NCI-H524 treated with DMSO at 0.1 percent for 48 hours (cell line): Measurements from ENCODE around the gene MEAF6.

Source experiments
- DNase-seq: peaks from one replicate; lab custom pipeline; 2025; lab: John Stamatoyannopoulos, UW

Gene MEAF6

DNA sequence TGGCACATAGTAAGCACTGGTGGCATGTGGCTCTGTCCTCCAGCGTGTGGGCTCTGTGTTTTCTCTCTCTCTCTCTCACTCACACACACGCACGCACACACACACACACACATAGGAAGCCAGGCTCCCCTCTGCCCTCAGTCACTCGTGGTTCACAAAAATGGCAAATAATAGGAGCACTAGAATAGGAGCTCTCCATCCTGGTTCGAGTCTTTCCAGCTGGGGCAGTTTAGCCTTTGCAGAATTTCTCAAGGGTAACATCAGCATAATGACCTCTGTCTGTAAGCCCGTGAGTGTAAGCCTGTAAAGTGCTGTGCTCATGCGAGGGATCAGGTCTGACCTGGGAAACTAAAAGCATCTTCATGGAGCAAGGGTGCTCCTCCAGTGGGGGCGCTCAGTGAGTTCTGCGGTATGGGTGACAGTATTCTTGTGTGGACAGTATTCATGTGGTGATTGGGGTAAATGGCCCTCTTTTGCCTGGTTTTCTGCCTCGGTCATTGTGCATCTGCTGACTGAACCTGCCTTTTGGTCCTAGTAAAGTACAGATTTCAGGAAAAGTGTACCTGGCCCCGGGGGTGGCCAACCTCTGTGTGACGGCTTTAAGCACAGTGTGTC is 41.0 kb downstream of the MEAF6 start:
- no peak for DNase-seq

DNA sequence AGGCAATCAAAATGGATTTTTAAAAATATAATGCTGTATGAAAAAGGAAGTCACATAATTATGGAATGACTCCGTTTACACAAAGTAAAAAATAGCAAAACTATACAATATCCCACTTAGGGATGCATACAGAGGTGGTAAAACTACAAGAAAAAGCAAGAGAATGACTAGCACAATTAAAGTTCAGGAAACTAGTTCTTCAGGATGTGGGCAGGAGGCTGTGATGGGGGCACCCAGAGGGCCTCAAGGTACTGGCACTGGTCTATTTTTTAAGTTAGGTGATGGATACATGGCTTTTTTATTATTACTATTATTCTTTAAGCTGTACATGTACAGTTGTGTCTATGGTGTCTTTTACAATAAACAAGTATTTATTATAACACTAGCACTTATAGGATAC is 41.6 kb downstream of the MEAF6 start:
- no peak for DNase-seq

GRCh38 chr1:37472281-37472680 is 42.3 kb downstream of the MEAF6 start:
- no peak for DNase-seq

GRCh38 chr1:37471345-37472231 is 43.0 kb downstream of the MEAF6 start:
- DNase-seq: no peak

DNA sequence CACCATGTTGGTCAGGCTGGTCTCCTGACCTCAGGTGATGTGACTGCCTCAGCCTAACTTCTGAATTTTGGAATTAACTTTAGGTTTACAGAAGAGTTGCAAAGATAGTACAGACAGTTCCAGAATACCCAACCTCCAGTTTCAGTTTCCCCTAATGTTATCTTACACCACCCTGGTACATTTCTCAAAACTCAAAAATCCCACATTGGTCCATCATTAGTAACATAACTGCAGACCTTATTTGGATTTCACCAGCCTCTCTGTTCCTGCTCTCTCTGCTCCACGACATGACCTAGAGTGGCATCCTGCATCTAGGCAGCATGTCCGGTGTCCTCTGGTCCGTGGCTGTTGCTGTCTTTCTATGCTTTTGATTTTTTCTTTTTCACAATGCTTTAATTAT is 45.2 kb downstream of the MEAF6 start:
- DNase-seq: no peak

DNA sequence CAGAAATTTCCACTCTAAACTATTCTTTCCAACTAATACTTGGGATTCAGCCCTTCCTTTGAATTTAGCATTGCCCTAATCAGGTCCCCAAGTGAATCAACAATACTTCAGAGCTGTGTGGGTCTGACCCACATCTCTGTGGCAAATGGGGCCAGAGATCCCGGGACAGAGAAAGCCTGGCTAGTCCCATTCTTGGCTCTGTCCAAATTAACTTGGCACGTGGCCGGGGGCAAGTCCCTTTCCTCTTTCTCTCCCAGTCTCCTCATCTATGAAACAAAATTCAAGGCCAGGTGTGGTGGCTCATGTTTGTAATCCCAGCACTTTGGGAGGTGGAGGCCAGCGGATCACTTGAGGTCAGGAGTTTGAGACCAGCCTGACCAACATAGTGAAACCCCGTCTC is 46.5 kb downstream of the MEAF6 start:
- DNase-seq: no peak

DNA sequence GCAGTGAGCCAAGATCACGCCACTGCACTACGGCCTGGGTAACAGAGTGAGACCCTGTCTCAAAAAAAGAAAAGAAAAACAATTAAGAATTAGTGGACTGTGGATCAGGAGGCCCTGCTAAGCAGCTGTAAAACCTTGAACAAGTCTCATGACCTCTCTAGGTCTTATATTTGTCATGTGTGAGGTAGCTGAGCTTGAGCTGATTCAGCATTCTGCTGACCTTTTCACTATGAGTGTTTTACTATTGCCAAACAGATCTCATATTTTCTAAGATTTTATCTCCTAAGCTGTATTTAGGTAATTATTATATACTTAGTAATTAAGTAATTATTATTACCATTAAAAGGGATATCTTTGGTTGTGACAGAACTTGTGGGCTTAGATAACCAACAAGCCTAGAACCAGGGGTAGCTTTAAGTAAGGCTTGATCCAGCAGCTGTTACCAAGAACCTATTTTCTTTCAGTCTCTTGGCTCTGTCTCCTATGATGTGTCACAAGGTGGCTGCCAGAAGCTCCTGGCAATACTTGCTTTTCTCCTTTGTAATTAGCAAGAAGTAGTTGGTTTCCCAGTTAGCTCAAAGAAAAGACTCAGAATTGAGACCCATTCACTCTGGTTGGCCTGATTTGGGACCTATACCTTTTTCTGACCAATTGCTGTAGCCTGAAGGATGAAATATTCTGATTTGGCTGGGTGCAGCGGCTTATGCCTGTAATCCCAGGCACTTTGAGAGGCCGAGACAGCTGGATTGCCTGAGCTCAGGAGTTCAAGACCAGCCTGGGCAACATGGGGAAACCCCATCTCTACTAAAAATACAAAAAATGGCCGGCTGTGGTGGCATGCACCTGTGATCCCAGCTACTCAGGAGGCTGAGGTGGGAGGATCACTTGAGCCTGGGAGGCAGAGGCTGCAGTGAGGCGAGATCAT is 48.7 kb downstream of the MEAF6 start:
- DNase-seq: no peak

DNA sequence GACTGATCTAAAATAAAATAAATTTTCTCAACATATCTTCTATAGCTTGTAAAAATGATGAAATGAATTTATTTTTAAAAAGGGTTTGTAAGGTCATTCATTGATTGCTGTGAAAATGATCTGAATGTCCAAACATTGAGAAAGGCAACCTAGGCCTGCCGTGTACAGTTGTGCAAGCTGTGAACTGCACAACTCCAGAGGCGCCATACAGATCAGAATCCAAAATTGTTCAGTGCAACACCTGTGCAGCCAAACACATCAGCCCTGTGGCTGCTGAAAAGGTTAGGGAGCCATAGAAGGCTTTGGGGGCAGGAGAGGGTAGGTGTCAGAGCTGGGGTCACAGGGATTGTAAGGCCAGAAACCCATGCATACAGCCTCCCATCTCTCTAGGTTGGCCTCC is 50.1 kb downstream of the MEAF6 start:
- no peak for DNase-seq

DNA sequence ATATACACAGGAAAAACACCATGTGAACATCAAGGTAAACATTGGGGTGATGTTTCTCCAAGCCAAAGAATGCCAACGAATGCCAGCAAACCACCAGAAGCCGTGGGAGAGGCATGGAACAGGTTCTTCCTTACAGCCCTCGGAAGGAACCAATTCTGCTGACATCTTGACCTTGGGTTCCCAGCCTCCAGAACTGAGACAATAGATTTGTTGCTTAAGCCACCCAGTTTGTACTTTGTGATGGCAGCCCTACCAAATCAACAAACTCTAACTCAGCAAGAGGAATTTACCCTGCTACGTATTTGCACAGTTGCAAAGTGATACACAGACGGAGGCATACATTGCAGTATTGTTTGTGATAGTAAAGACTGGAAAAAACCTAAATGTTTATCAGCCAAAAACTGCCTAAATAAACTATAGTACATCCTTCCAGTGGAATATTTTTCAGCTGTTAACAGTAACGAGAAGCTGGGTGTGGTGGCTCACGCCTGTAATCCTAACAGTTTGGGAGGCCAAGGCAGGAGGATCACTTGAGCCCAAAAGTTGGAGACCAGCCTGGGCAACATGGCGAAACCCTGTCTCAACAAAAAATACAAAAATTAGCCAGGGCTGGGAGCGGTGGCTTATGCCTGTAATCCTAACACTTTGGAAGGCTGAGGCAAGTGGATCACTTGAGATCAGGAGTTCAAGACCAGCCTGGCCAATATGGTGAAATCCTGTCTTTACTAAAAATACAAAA is 52.7 kb downstream of the MEAF6 start:
- DNase-seq: no peak

- no peak for DNase-seq
Observed at GRCh38 chr1:37458551-37458950, 56.0 kb downstream of the MEAF6 start.

- DNase-seq: no peak
Observed at GRCh38 chr1:37456614-37457013, 58.0 kb downstream of the MEAF6 start.

DNA sequence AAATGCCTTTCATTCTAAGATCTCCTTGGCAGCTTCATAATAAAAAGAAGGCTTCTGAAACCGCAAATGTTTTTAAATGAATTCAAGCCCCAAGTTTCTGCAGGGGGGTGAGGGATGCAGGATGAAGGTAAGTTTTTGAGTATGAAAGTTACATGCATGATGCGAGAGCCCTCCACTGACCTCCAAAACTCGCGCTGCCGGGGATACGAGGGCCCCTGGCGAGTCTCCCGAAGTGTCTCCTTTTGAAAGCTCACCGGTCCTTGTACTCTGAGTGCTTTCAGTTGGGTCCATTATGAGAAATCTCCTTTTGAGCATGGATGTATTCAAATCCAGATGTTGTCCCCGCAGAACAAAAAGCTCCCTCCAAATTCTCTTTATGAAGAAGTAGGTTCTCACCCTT is 59.0 kb downstream of the MEAF6 start:
- DNase-seq: no peak

DNA sequence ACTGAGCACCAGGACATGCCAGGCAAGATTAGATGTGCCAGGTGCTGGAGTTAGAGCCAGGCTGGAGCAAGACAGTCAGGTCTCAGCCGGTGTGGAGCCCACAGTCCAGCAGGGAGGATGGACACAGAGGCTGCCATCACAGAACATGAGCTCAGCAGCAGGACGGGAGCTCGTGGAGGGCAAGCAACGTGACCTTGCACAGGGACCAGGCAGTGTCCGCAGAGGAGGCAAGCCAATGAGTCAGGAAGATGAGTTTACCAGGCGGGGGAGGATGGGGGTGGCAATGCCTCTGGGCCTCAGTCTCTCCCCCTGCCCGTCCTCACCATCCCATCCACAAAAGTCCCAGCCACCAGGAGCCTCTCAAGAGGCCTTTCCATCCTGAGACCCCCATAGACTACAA is 60.9 kb downstream of the MEAF6 start:
- DNase-seq: no peak

DNA sequence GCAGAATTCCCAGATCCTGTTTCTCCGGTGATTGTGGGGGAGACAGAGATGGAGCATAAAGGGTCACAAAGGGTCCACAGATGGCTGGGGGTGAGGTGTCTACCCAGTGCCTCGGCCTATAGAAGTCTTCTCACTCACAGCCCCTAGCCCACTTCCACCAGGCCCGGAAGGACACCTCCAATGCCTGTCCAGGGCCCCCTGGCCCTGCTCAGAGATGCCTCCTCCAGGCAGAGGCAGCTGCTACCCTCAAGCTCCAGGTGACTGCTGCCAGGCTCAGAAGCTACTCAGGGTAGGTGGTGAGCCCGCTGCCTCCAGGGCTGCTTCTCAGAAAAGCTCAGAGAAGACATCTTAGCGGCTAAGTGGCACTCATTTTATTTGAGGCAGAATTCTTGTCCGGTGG is 62.1 kb downstream of the MEAF6 start:
- DNase-seq: no peak

DNA sequence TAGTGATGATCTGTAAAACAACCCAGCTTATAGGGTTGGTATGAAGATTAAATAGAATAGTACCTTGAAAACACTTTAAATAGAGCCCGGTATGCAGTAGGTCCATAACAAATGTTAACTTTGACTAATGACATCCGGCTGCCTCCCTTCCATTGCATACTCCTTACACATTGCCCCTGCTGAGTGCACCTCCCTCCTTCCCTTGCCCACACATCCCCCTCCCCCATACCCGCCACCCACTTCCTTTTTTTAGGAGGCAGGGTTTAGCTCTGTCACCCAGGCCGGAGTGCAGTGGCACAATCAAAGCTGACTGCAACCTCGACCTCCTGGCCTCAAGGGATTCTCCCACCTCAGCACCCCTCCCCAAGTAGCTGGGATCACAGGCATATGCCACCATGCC is 64.6 kb downstream of the MEAF6 start:
- no peak for DNase-seq

DNA sequence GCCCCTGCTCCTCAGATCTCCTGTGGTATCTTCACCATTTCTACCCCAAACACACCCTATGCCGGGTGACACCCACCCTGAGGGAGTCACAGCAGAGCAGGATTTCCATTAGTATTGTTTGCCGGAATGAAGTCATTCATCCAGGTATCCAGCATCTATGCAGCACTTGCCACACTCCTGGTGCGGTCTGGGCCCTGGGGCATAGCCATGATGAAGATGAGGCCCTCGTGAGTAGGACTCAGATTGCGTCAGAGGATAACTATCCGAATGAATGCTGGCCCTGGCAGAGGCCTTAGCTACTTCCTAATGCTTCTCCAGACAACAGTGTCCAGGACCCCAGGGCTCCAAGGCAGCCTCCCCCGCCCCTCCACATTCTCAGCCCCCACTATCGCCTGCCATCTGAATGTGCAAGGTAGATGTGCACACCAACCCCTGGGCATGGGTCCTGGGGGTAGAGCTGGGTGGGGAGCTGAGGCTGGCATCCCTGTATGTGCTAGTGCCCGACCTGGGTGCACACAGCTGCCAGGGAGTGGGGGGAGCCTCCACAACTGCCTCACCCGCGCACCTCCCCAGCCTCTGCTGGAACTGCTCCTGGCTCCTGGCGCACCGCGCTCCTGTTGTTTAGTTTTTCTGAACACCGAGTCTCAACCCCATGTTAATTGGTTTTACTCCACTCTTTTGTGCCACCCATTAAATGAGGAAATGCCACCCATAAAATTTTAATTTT is 65.7 kb downstream of the MEAF6 start:
- no peak for DNase-seq

DNA sequence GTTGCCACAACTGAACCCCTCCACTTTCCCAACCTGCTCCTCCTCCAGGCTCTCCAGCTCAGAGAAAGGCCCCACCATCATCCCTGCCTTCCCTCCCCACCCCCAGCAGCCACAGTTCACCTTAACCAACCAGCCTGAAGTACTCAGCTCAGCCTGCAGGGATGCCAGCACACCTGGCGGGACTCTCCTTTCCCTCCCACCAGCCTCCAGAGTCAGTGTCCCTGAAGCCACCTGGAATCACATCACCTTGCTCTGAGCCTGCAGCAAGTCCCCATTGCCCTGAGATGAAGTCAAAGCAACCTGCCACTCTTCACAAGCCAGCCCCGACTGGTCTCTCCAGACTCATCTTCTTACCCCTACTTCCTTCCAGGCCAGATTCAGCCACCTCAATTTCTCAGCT is 66.4 kb downstream of the MEAF6 start:
- no peak for DNase-seq

- no peak for DNase-seq
Observed at GRCh38 chr1:37446874-37447273, 67.7 kb downstream of the MEAF6 start.

DNA sequence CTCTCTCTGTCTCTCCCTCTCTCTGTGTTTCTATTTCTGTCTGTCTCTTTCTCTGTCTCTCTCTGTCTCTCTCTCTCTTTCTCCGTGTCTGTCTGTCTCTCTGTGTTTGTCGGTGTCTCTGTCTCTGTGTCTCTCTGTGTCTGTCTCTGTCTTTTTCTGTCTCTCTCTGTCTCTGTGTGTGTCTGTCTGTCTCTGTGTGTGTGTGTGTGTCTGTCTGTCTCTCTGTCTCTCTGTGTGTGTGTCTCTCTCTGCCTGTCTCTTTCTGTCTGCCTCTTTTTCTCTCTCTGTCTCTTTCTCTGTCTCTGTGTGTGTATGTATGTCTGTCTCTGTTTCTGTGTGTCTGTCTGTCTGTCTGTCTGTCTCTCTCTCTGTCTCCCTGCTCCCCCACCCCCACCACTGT is 71.9 kb downstream of the MEAF6 start:
- DNase-seq: no peak
